Posterior cingulate gyrus (tissue), 11 donors: ENCODE measurements around the gene CAMK1D.

Experiments
- DNase-seq, 10 donors: peaks; one replicate each; pipeline versions ENCODE4 v3.0.0 to v3.0.0-alpha.2; 2020 to 2021; ENCODE audit warnings: mixed read lengths in 3 of 10
- intact Hi-C: fragments of 100-400 bp; cut with DNase I; formaldehyde crosslinking; loops from one replicate; pipeline ENCODE4 v1.15.1; 2023

CAMK1D gene

GRCh38 chr10:12657489-12657888 lies 308.1 kb downstream of the CAMK1D start:
- intact Hi-C loops = no loop called here
- no peak for DNase-seq

- intact Hi-C loops = no loop called here
- no peak for DNase-seq
Observed at GRCh38 chr10:12658526-12658925, 309.2 kb downstream of the CAMK1D start.

- no peak for DNase-seq
- intact Hi-C loops = no loop called here
Observed at GRCh38 chr10:12659706-12660105, 310.4 kb downstream of the CAMK1D start.

GRCh38 chr10:12660812-12661211 lies 311.5 kb downstream of the CAMK1D start:
- no peak for DNase-seq
- intact Hi-C loops = no loop called here

GRCh38 chr10:12661671-12662070 lies 312.3 kb downstream of the CAMK1D start:
- no peak for DNase-seq
- intact Hi-C loops = no loop called here

GRCh38 chr10:12663863-12664262 lies 314.5 kb downstream of the CAMK1D start:
- no peak for DNase-seq
- intact Hi-C loops = no loop called here

GRCh38 chr10:12665501-12665900 lies 316.2 kb downstream of the CAMK1D start:
- no peak for DNase-seq
- intact Hi-C loops = no loop called here

GRCh38 chr10:12667052-12667451 lies 317.7 kb downstream of the CAMK1D start:
- DNase-seq = peak in 1 of 10 donors; percentile 18
- intact Hi-C loops = no loop called here

GRCh38 chr10:12668634-12669033 lies 319.3 kb downstream of the CAMK1D start:
- no peak for DNase-seq
- intact Hi-C loops = no loop called here

GRCh38 chr10:12670004-12670403 lies 320.7 kb downstream of the CAMK1D start:
- intact Hi-C loops = no loop called here
- no peak for DNase-seq

- no peak for DNase-seq
- intact Hi-C loops = no loop called here
Observed at GRCh38 chr10:12675186-12675585, 325.8 kb downstream of the CAMK1D start.

- DNase-seq = no peak
- intact Hi-C loops = no loop called here
Observed at GRCh38 chr10:12679636-12680035, 330.3 kb downstream of the CAMK1D start.

- peak in 3 of 10 donors; percentile 20 to 82 (median 57) for DNase-seq
- intact Hi-C loops = no loop called here
Observed at GRCh38 chr10:12681252-12681651, 331.9 kb downstream of the CAMK1D start.

- no peak for DNase-seq
- intact Hi-C loops = no loop called here
Observed at GRCh38 chr10:12684784-12685183, 335.4 kb downstream of the CAMK1D start.

- DNase-seq = no peak
- intact Hi-C loops = no loop called here
Observed at GRCh38 chr10:12685261-12686058, 336.1 kb downstream of the CAMK1D start.

GRCh38 chr10:12687996-12688395 lies 338.6 kb downstream of the CAMK1D start:
- intact Hi-C loops = no loop called here
- no peak for DNase-seq

- DNase-seq = no peak
- intact Hi-C loops = no loop called here
Observed at GRCh38 chr10:12689893-12690292, 340.5 kb downstream of the CAMK1D start.

- DNase-seq = no peak
- intact Hi-C loops = no loop called here
Observed at GRCh38 chr10:12690525-12691126, 341.3 kb downstream of the CAMK1D start.

GRCh38 chr10:12691596-12691995 lies 342.2 kb downstream of the CAMK1D start:
- DNase-seq = no peak

GRCh38 chr10:12697764-12698163 lies 348.4 kb downstream of the CAMK1D start:
- no peak for DNase-seq
- intact Hi-C loops = no loop called here

More at GRCh38 chr10:12691596-12691995, 342.2 kb downstream of the CAMK1D start:
- intact Hi-C loops = no loop called here

GRCh38 chr10:12699258-12699700 lies 349.9 kb downstream of the CAMK1D start:
- intact Hi-C loops = no loop called here
- peak in 1 of 10 donors; percentile 1 for DNase-seq
